DOHH2 (cell line): Measurements from ENCODE around the gene SPAG16.

ENCODE experiments used
- EZH2phosphoT487 ChIP-seq: fragments of 200-600 bp; sonication (generic); IDR thresholded peaks from 2 replicates; pipeline ENCODE4 v1.6.1; 2017; ENCODE audit warnings: borderline replicate concordance, mild to moderate bottlenecking, antibody characterized with exemption, low read length, moderate library complexity, mixed read lengths
- TF ChIP-seq, protein P1 (sequence below): fragments of 200-600 bp; sonication (generic); IDR thresholded peaks from one replicate; pipeline ENCODE4 v1.5.1; 2014; ENCODE audit warnings: antibody characterized with exemption, mild to moderate bottlenecking, low read depth, low read length; ENCODE audit not compliant: poor library complexity, severe bottlenecking

DNA sequence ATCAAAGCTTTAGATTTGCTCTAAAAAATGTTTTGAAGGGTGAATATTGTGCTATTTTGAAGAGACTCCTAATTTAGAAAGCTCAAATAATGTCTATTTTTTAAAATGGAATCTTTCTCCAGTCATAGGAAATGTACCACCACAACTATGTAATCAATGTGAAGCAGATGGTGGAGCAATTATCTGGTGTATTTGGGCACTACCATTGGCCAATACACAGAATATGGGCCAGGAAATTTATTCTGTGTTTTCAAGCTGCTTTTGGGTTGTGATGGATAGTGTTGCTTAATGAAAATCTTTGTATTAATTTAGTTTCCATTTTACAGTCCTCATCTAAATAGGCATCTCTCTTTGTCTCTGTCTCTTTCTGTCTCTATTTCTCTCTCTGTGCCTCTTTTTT, 1109.5 kb downstream of the SPAG16 start:
- TF ChIP-seq, protein P1, sequence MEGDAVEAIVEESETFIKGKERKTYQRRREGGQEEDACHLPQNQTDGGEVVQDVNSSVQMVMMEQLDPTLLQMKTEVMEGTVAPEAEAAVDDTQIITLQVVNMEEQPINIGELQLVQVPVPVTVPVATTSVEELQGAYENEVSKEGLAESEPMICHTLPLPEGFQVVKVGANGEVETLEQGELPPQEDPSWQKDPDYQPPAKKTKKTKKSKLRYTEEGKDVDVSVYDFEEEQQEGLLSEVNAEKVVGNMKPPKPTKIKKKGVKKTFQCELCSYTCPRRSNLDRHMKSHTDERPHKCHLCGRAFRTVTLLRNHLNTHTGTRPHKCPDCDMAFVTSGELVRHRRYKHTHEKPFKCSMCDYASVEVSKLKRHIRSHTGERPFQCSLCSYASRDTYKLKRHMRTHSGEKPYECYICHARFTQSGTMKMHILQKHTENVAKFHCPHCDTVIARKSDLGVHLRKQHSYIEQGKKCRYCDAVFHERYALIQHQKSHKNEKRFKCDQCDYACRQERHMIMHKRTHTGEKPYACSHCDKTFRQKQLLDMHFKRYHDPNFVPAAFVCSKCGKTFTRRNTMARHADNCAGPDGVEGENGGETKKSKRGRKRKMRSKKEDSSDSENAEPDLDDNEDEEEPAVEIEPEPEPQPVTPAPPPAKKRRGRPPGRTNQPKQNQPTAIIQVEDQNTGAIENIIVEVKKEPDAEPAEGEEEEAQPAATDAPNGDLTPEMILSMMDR = no peak
- no peak for TF ChIP-seq EZH2phosphoT487
